ENCODE data around the gene CCDC61. TPM values are rescaled to one million over a fixed set of nuclear protein-coding genes. Genes with fewer than 3 reads are reported as not detected.

Gene CCDC61
- total RNA-seq, 1 experiment from 2014 or later: 7.7 TPM

DNA sequence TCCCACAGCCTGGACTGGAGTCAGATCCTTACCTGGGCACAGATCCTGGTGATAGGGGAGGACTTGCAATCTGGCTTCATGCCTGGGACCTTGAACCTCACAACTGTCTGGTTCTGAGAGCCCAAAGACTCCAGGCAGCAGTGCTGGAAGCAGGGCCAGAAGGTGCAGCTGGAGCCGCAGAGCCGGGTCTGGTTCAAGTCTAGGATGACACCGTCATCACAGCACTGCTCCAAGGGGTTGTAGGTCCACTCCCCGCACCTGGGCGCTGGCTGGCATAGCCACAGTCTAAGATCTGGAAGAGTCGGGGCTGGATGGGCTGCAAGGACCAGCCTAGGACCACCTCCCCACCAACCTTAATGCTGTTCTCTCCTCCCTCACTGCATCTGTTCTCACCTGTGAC is 44.9 kb downstream of the CCDC61 start:
- no peak for DNase-seq (ENCODE audit: low read depth)

DNA sequence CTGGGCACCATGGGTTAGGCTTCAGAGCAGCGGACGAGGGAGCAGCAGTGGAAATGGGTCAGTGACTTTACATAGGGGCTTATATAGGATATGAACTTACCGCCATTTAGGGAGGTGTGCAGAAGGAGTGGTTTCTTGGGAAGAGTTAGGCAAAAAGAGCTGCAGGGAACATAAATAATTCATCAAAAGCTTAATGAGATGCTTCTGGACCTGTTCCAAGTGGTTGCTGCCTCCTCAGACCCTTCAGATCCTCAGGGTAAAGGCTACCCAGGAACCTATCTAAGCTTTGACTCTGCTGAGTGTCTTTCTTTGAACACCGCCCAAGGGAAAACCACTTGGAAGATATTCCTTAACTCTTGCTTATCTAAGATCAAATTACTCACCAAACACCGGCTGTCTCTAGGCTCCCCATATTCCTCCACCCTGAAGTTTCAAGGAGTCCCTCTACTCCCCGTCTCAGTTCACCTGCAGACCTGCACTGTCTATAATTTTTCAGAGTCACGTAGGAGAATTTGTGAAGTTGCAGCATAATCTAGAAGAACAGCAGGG is 45.8 kb downstream of the CCDC61 start, which contains the start of gene IGFL4:
Gene IGFL4 (minus strand): TSS at position 51 of the 549 bp plus-strand sequence. CDS start 40 bp downstream, at position 11.
- DNase-seq (ENCODE audit: low read depth): peak; percentile 55

DNA sequence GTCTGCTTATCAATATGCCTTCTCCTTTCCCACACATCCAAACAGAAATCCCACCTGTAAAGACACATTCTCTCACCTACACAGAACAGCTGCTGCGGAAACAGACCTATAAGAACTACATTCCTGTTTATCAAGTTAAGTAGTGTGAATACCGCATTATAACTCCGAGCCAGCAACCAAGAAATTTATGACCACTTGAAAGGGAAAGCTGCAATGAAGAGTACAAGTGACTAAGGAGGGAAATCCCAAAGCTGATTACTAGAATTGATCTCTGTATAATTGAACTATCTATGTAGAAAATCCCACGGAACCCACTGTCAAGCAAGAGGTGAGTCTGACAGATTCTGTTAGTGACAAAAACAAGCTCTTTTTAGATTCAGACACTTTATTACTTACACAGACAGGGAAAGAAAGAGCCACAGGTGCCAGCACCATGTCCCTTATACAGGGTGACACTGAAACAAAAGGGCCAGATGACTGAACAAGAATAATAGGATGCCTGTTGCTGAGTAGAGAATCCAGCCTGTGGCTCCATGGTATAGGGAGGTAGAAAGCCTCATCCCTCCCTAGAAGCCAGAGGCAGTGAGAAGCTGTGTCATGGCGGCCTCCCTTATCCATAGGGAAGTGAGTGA is 47.1 kb downstream of the CCDC61 start:
- DNase-seq (ENCODE audit: low read depth): no peak

DNA sequence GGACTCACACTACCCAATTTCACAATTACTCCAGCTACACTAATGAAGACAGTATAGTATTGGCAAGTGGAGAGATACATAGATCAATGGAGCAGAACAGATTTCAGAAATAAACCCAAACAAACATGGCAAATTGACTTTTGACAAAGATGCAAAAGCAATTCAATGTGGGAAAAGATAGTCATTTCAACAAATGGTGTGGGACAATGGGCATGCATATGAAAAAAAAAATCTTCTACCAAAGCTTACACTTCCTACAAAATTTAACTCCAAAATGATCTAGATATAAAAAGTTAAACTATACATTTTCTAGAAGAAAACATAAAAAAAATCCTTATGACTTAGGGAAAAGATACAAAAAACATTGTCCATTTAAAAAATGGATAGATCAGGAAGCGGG is 48.3 kb downstream of the CCDC61 start:
- DNase-seq (ENCODE audit: low read depth): no peak

DNA sequence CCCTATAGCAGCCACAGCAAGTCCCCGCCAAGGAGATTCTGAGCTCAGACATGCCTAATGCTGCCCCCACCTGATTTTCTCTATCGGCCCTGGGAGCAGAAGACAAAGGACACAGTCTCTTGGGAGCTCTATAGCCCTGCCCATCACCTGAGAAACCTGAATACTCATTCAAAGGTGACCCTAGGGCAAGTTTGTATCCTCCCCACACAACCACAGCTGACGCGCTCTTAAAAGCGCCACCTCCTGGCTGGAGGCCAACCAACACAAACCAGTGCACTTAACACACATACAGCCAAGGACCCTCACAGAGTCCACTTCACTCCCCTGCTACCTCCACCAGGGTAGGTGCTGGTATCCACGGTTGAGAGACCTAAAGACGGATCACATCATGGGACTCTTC is 54.3 kb downstream of the CCDC61 start:
- DNase-seq (ENCODE audit: low read depth): no peak

DNA sequence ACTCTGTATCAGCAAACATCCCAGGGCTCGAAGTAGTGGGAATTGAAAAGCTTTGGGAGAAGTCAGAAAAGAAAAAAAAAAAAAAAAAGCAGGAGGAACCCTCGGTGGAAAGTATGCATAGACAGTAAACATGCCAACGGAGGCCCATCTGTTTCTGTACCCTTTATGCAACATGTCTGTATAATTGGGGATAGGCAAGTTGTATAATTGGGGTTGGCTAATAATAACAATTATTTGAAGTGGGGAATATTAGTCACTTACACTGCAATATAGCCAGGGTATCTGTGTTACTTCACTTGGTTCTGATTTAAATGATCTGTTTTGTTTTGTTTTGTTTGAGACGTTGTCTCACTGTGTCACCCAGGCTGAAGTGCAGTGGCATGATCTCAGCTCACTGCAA is 57.6 kb downstream of the CCDC61 start:
- no peak for DNase-seq (ENCODE audit: low read depth)

DNA sequence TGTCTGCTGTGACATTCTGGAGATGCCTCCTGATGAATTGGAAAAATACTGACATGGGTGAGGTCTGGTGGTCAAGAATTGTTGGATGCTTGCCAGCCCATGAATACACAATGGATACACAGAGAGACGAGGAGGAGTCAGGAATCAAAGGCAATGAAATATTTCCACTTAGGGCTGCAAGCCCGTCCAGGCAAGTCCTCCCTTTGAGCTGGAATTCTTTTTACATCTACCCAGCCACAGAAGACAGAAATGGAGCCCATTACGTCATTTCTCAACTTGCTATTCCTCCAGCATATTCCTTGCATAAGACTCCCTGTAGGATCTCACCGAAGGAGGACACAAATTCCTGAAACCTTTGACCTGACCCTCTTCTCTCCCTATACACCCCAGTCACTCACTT is 61.3 kb downstream of the CCDC61 start:
- DNase-seq (ENCODE audit: low read depth): no peak

DNA sequence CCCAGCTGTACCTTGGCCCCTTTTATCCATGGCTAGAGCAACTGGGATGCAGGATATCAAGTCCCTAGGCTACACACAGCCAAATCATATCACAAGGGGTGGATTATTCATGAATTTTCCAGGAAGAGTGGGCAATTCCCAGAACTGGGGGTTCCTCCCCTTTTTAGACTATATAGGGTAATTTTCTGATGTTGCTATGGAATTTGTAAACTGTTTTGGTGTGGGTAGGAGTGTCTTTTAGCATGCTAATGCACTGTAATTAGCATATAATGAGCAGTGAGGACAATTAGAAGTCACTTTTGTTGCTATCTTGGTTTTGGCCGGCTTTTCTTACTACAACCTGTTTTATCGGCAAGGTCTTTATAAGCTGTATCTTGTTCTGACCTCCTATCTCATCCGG is 63.5 kb downstream of the CCDC61 start:
- no peak for DNase-seq (ENCODE audit: low read depth)

DNA sequence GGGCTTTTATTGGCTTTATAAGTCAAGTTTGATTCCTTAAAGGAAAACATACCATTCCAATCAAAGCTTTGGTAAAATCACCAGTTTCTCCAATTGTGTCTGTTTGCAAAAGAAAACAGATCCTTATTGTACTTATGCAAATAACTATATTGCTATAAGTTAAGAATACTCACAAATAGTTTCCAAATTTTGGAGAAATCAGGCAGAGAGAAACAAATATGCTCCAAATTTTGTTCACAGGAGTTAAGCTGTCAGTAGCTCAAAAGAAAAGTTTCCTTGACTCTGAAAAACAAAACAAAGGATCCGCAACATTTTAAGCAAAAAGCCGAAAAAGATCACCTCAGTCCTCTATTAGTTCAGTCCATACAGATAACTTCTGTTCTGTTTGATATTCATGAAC is 64.7 kb downstream of the CCDC61 start:
- DNase-seq (ENCODE audit: low read depth): no peak

DNA sequence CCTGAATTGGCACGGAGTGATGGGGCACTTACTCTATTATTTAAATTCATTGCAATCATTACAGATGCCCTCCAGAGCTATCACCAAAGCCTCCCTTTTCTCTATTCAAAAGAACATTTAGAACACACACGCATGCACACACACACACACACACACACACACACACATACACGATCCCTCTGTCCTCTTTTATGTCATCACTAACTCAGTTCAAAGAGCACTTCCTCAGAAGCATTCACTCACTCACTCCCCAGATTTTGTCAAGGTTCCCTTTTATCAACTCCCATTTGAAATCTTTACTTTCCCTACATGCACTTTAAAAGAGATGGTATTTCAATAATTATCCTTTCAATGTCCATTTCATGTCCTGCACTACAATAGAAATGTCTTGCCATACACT is 67.9 kb downstream of the CCDC61 start:
- DNase-seq (ENCODE audit: low read depth): no peak

DNA sequence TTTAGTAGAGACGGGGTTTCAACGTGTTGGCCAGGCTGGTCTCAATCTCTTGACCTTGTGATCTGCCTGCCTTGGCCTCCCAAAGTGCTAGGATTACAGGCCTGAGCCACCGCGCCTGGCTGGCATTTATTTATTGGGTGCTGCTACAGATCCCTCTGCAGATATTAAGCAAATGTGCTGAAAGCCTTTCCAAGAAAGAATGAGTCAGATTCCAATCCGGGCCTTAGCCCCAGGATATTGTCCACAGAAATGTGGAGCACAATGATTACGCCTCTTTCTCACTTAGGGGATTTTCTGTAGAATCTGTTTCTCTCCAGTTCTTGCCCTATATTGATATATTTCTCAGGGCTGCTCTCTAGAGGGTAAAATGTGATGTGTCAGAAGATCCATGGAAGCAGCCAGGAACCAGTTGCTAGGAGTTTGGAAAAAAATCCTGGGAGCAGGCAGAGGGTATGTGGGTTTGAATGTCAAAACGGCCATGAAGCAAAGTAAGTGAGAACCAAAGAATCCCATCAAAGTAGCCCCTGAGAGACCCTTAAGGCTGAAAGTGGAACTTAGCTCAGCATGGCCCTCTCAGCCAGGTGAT is 70.3 kb downstream of the CCDC61 start:
- peak; percentile 65 for DNase-seq (ENCODE audit: low read depth)

DNA sequence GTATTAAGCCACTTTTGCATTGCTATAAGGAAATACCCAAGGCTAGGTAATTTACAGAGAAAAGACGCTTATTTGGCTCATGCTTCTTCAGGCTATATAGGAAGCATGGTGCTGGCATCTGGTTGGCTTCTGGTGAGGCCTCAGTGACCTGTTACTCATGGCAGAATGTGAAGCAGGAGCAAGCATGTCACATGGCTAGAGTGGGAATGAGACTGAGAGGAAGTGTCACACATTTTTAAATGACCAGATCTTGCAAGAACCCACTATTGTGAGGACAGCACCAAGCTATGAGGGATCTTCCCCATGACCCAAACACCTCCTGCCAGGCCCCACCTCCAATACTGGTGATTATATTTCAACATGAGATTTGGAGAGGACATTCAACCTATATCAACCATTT is 71.2 kb downstream of the CCDC61 start:
- DNase-seq (ENCODE audit: low read depth): no peak

DNA sequence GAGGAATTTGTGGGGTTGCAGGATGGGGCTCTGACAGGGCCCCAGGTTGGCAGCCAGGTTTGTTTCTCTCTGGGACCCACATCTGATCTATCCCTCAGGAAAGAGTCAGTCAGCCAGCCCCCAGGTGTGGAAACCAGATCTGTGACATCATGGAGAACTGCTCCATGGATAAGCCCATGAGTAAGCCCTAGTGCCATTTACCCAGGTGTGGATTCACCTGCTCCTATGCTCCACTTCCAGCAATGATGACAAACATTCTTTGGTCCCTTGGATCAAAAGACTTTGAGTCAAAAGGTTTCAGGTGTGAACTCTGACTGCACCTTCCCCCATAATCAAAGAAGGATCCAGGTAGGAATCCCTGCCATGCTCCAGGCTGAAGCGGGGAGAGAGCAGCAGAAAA is 72.4 kb downstream of the CCDC61 start:
- no peak for DNase-seq (ENCODE audit: low read depth)

Other genes with a start within 250 kb of the CCDC61 start
- gene SIX5, start 226.2 kb upstream of the CCDC61 start, total RNA-seq (2014; rRNA removed; shearing (Covaris generic)): 5.1 and 9.5 TPM in 2 replicates
- gene DMPK, start 213.0 kb upstream of the CCDC61 start, total RNA-seq (2014; rRNA removed; shearing (Covaris generic)): 8.4 and 8.7 TPM in 2 replicates
- gene DMWD, start 202.6 kb upstream of the CCDC61 start, total RNA-seq (2014; rRNA removed; shearing (Covaris generic)): 16.7 and 22.1 TPM in 2 replicates
- 0.06 TPM in 1 of 2 replicates, not detected in the other for gene RSPH6A, start 180.2 kb upstream of the CCDC61 start, total RNA-seq (2014; rRNA removed; shearing (Covaris generic))
- gene SYMPK, start 132.3 kb upstream of the CCDC61 start, total RNA-seq (2014; rRNA removed; shearing (Covaris generic)): 33.0 and 55.8 TPM in 2 replicates
- 2.1 and 2.6 TPM in 2 replicates for gene FOXA3, start 131.1 kb upstream of the CCDC61 start, total RNA-seq (2014; rRNA removed; shearing (Covaris generic))
- 52.9 and 60.1 TPM in 2 replicates for gene IRF2BP1, start 109.3 kb upstream of the CCDC61 start, total RNA-seq (2014; rRNA removed; shearing (Covaris generic))
- gene MYPOP, start 92.9 kb upstream of the CCDC61 start, total RNA-seq (2014; rRNA removed; shearing (Covaris generic)): 0.09 and 2.5 TPM in 2 replicates
- not detected in 2 replicates for gene NANOS2, start 80.7 kb upstream of the CCDC61 start, total RNA-seq (2014; rRNA removed; shearing (Covaris generic))
- gene NOVA2, start 21.6 kb upstream of the CCDC61 start, total RNA-seq (2014; rRNA removed; shearing (Covaris generic)): not detected in 2 replicates
- not detected in 2 replicates for gene PGLYRP1, start 27.6 kb downstream of the CCDC61 start, total RNA-seq (2014; rRNA removed; shearing (Covaris generic))
- not detected in 2 replicates for gene IGFL4, start 45.5 kb downstream of the CCDC61 start, total RNA-seq (2014; rRNA removed; shearing (Covaris generic))
- gene IGFL3, start 129.2 kb downstream of the CCDC61 start, total RNA-seq (2014; rRNA removed; shearing (Covaris generic)): not detected in 2 replicates
- not detected in 2 replicates for gene IGFL2, start 152.8 kb downstream of the CCDC61 start, total RNA-seq (2014; rRNA removed; shearing (Covaris generic))
- gene IGFL1, start 234.3 kb downstream of the CCDC61 start, total RNA-seq (2014; rRNA removed; shearing (Covaris generic)): not detected in 2 replicates

Measured in Daoy (cell line).